Stimulated activated CD8-positive, alpha-beta memory T cell treated with anti-CD3 and anti-CD28 coated beads, Interleukin-4, amount 100 ng/mL, for 48 hours (primary cell): ENCODE results near the gene SORT1.
"Not testable (repeated sequence)": the region's sequence is repeated elsewhere in the genome, so short reads cannot be mapped to it uniquely, and the experiment has no call there.

Experiments
- DNase-seq: peaks from one replicate; pipeline ENCODE4 v3.0.0-alpha.2; 2020

The SORT1 gene

GRCh38 chr1:109379422-109379821 is 18.3 kb downstream of the SORT1 start:
- DNase-seq, result no peak

DNA sequence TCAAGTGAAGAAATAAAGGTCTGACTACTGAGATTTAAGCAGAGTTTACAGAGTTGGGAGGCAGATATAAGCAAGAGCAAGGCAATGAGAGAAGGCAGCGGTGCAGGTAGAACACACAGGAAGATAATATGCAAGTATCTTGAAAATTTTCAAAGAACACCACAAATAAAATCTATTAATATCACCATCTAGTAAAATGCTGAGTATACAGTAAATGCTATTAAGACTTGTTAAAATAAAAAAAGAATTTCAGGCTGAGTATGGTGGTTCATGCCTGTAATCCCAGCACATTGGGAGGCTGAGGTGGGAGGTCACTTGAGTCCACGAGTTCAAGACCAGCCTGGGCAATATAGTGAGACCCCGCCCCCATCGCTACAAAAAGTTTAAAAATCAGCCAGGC is 20.0 kb downstream of the SORT1 start:
- no peak for DNase-seq

- not testable (repeated sequence) for DNase-seq
Observed at GRCh38 chr1:109373696-109374095, 24.0 kb downstream of the SORT1 start.

- no peak for DNase-seq
Observed at GRCh38 chr1:109373126-109373525, 24.6 kb downstream of the SORT1 start.

DNA sequence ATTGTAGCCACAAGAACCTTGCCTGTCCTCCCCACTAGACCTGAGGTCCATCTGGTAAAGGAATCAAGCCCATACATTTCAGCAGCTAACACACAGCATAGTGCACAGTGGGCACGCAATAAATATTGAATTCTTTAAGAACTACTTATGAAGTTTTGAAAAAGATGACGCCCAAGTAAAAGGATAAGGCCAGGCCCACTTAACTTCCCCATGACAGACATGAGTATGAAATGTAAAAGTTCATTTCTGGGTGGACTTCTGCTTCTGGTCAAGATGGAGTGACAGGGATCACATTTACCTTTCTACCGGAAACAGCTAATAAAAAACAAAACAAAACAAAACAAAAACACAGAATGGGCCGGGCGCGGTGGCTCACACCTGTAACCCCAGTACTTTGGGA is 25.4 kb downstream of the SORT1 start:
- no peak for DNase-seq

- DNase-seq, result no peak
Observed at GRCh38 chr1:109371341-109371739, 26.4 kb downstream of the SORT1 start.

- no peak for DNase-seq
Observed at GRCh38 chr1:109370712-109371340, 26.9 kb downstream of the SORT1 start.

DNA sequence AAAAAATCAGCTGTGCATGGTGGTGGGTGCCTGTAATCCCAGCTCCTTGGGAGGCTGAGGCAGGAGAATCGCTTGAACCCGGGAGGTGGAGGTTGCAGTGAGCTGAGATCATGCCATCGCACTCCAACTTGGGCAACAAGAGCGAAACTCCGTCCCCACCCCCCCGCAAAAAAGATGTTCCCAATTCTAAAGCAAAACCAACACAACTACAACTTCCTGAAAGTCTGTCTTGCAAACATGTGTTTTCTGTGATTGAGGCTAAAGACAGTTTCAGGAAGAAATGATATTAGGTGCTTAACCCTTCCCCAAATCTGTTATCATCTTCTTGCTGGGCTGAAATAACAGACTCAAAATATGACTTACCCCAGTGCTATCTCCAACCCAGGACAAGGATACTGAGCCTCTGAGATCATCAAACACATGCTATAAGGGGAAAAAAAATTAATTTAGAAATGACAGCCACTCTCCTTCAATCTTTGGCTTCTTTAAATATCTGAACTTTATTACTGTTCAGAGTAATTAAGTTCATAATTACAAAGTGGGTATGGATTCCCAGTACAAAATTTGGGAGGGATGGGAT is 28.5 kb downstream of the SORT1 start:
- DNase-seq, result no peak

- DNase-seq, result no peak
Observed at GRCh38 chr1:109368464-109368863, 29.3 kb downstream of the SORT1 start.

DNA sequence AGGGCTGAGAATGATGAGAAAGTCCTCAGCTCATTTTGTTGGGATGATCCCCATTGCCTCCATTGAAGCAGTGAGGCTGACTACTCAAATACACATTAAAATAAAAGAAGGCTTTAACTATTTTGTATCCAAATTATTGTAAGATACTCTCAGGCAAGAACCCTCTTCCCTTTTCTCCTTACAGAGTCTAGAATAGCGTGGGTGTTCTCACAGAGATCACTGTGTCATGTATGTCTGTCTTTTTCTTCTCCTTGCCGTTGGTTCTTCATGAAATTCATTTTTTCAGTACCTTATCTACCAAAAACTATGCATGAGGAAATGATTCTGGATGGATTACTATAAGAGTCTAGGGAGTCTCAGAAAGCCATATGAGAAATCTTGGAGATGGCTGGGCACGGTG is 30.1 kb downstream of the SORT1 start:
- DNase-seq, result no peak

DNA sequence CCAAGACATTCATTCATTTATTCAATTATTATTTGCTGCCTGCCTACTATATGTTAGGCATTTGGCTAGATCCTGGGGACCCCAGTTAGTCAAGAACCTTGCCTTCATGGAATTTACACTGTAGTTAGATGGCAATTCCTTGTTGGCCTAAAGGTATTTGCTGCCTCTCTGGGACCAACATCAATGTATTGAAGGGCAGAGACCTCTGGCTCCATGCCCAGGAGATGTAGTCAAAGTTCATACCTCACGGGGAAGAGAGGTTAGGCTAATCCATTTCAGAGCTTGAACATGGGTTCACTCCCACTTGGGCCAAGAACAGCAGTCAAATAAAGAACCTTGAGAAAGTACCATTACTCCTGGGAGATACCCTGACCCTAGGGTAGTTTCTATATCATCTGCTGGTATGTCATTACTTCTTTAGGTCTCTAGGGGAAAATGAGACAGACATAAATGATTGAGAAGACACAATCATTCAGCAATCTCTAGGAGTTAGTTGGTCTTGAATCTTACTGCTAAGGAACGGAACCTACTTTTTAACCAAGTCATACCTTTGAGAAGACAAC is 32.0 kb downstream of the SORT1 start:
- no peak for DNase-seq

GRCh38 chr1:109361649-109362048 is 36.1 kb downstream of the SORT1 start:
- no peak for DNase-seq

DNA sequence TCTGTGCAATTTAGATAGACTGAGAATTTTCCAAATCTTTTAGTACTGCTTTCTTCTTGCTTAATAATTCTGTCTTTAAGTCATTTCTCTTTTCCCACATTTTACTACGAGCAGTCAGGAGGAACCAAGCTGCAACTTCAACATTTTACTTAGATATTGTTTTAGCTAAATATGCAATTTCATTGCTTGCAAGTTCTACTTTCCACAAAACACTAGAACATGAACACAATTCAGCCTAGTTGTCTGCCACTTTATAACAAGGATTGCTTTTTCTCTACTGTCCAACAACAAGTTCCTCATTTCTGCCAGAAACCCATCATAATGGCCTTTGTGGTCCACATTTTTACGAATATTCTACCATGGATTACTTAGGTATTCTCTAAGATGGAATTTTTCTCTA is 36.6 kb downstream of the SORT1 start:
- DNase-seq, result no peak

- DNase-seq, result no peak
Observed at GRCh38 chr1:109357616-109358015, 40.1 kb downstream of the SORT1 start.

DNA sequence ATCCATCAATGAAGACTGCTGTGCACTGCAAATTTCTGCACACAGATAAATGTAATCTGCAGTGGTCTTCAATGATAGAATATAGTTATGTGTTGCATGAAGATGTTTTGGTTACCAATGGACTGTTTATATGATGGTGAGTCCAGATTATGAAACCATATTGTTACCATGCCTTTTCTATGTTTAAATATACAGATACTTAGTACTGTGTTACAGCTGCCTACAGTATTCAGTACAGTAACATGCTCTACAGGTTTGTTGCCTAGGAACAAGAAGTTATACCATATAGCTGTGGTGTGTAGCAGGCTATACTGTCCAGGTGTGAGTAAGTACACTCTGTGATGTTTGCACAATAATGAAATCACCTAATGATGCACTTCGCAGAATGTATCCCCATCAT is 40.8 kb downstream of the SORT1 start:
- no peak for DNase-seq

GRCh38 chr1:109356505-109356904 is 41.2 kb downstream of the SORT1 start:
- DNase-seq, result no peak

DNA sequence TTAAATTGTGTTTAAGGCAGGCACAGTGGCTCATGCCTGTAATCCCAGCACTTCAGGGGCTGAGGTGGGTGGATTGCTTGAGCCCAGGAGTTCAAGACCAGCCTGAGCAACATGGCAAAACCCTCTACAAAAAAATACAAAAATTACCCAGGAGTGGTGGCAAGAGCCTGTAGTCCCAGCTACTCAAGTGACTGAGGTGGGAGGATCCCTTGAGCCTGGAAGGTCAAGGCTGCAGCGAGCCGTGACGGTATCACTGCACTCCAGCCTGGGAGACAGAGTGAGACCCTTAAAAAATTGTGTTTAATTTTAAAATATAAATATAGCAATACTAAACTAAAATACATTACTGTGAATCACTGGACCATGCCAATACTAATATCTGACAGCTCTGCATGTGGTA is 42.8 kb downstream of the SORT1 start:
- DNase-seq, result no peak

- no peak for DNase-seq
Observed at GRCh38 chr1:109351457-109351856, 46.3 kb downstream of the SORT1 start.

- no peak for DNase-seq
Observed at GRCh38 chr1:109350655-109351054, 47.1 kb downstream of the SORT1 start.

GRCh38 chr1:109350182-109350581 is 47.5 kb downstream of the SORT1 start:
- no peak for DNase-seq

GRCh38 chr1:109347511-109347910 is 50.2 kb downstream of the SORT1 start:
- no peak for DNase-seq

- DNase-seq, result no peak
Observed at GRCh38 chr1:109341944-109342930, 55.5 kb downstream of the SORT1 start.

- no peak for DNase-seq
Observed at GRCh38 chr1:109338608-109339007, 59.1 kb downstream of the SORT1 start.

DNA sequence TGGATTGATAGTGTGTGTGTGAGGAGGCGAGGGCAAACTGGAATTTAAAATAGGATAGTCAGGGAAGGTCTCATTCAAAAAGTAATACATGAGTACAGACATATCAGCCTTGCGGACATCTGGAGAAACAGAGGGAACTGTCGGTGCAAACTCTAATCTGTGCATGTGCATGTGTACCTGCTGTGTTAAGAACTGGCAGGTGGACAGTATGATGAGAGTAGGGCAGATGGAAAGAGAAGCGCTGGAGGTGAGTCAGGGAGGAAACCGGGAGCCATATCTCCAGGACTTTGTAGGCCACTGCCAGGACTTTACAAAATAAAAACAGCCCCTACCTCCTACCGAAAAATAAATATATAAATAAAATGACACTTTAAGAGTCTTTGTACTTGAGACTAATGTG is 59.6 kb downstream of the SORT1 start:
- no peak for DNase-seq
